Astrocyte (in vitro differentiated cells and primary cell): Measurements from ENCODE around the gene FGD2. TPM values are rescaled to one million over a fixed set of nuclear protein-coding genes. Genes with fewer than 3 reads are reported as not detected.

Source experiments
- DNase-seq: peaks from one replicate; pipeline ENCODE4 v3.0.0-alpha.2; 2010; ENCODE audit warnings: low read depth
- FAIRE-seq: peaks from 2 replicates; lab custom pipeline; 2011; peaks lifted over from hg19 to GRCh38; lab: Jason Lieb, UNC
- H2AFZ ChIP-seq: 2 replicates; pipeline ENCODE4 v1.6.0; 2012; ENCODE audit warnings: low read depth, low read length, inconsistent platforms
- H3K27ac ChIP-seq: 2 replicates; pipeline ENCODE4 v1.5.1; 2011; ENCODE audit warnings: low read depth, low read length, inconsistent platforms
- H3K27me3 ChIP-seq: 2 replicates; pipeline ENCODE4 v1.6.0; 2011; ENCODE audit warnings: low read length, inconsistent platforms; ENCODE audit not compliant: insufficient read depth
- H3K36me3 ChIP-seq: 2 replicates; pipeline ENCODE4 v1.5.1; 2011; ENCODE audit warnings: low read length, inconsistent platforms; ENCODE audit not compliant: insufficient read depth
- H3K4me1 ChIP-seq: 2 replicates; pipeline ENCODE4 v1.5.1; 2011; ENCODE audit warnings: low read length, inconsistent platforms; ENCODE audit not compliant: insufficient read depth
- H3K4me2 ChIP-seq: 2 replicates; pipeline ENCODE4 v1.6.0; 2012; ENCODE audit warnings: low read length, inconsistent platforms
- H3K4me3 ChIP-seq: 2 replicates; pipeline ENCODE4 v1.5.1; 2011; ENCODE audit warnings: low read depth, mild to moderate bottlenecking, low read length, inconsistent platforms; ENCODE audit not compliant: insufficient read depth
- H3K79me2 ChIP-seq: 2 replicates; pipeline ENCODE4 v1.6.0; 2012; ENCODE audit warnings: mild to moderate bottlenecking, low read length, inconsistent platforms; ENCODE audit not compliant: insufficient read depth
- H3K9ac ChIP-seq: 2 replicates; pipeline ENCODE4 v1.6.0; 2012; ENCODE audit warnings: mild to moderate bottlenecking, low read length, inconsistent platforms
- H3K9me3 ChIP-seq: 2 replicates; pipeline ENCODE4 v1.5.1; 2012; ENCODE audit warnings: low read depth, mild to moderate bottlenecking, low read length, inconsistent platforms; ENCODE audit not compliant: insufficient read depth
- H4K20me1 ChIP-seq: 2 replicates; pipeline ENCODE4 v1.6.0; 2012; ENCODE audit warnings: low read length, inconsistent platforms; ENCODE audit not compliant: insufficient read depth
- H3K27ac Mint-ChIP-seq: one replicate; pipeline ENCODE4 v1.8.0; 2021; ENCODE audit warnings: mild to moderate bottlenecking, mixed read lengths; ENCODE audit not compliant: unreplicated experiment
- H3K27me3 Mint-ChIP-seq: one replicate; pipeline ENCODE4 v1.8.0; 2021; ENCODE audit warnings: low read depth, mixed read lengths; ENCODE audit not compliant: unreplicated experiment
- H3K36me3 Mint-ChIP-seq: one replicate; pipeline ENCODE4 v1.8.0; 2021; ENCODE audit warnings: low read depth, mixed read lengths; ENCODE audit not compliant: unreplicated experiment
- H3K4me1 Mint-ChIP-seq: one replicate; pipeline ENCODE4 v1.8.0; 2021; ENCODE audit warnings: low read depth, mixed read lengths; ENCODE audit not compliant: unreplicated experiment
- H3K4me3 Mint-ChIP-seq: one replicate; pipeline ENCODE4 v1.8.0; 2021; ENCODE audit warnings: mild to moderate bottlenecking, moderate library complexity, mixed read lengths; ENCODE audit not compliant: unreplicated experiment
- H3K9me3 Mint-ChIP-seq: one replicate; pipeline ENCODE4 v1.8.0; 2021; ENCODE audit warnings: mild to moderate bottlenecking, mixed read lengths; ENCODE audit not compliant: unreplicated experiment
- EZH2 ChIP-seq: IDR thresholded peaks from 2 replicates; pipeline ENCODE4 v1.6.1; 2012; ENCODE audit warnings: mild to moderate bottlenecking, low read length, inconsistent platforms; ENCODE audit not compliant: insufficient read depth
- total RNA-seq: library from RNA; stranded (reverse); gene quantifications from 2 replicates; pipeline ENCODE4 v1.2.1, GENCODE V29; 2021
- TF ChIP-seq, protein P1 (sequence below): IDR thresholded peaks from 2 replicates; pipeline ENCODE4 v1.5.1; 2011; ENCODE audit warnings: low read depth, mild to moderate bottlenecking, inconsistent platforms, low read length, moderate library complexity; ENCODE audit not compliant: insufficient read depth

The FGD2 gene
- total RNA-seq, 1 donor from 2014 or later: not detected

DNA sequence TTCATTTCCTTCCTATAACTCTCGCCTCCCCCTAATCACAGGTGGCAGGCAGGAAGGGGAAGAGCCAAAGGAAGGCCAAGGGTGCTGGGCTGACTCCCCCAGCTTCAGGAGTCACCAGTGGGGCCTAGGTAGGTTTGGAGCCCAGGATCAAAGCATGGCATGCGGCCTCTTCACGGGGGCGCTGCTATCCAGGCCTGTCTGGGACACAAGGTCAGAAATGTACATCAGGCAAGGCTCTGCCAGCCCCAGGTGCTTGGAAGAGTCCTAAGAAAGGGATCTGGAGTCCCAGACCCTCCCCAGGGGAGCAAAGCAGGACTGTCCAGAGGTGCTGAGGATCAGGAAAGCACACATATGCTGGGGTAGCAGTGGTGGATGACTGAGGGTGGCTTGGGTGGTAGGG is 40.5 kb upstream of the FGD2 start:
- Mint-ChIP-seq H3K27me3 (peaks cover 2% of the 10 kb centered on the region), H3K9me3 (no peaks in the 10 kb centered on the region), H3K36me3 (peaks cover 15% of the 10 kb centered on the region), H3K27ac (no peak overlapping the region), H3K4me1 (peaks cover 5% of the 10 kb centered on the region), H3K4me3 (no peak overlapping the region)
- no peaks in the 10 kb centered on the region for H3K9me3 ChIP-seq
- H2AFZ ChIP-seq: no peak overlapping the region
- DNase-seq: no peak
- TF ChIP-seq, protein P1, sequence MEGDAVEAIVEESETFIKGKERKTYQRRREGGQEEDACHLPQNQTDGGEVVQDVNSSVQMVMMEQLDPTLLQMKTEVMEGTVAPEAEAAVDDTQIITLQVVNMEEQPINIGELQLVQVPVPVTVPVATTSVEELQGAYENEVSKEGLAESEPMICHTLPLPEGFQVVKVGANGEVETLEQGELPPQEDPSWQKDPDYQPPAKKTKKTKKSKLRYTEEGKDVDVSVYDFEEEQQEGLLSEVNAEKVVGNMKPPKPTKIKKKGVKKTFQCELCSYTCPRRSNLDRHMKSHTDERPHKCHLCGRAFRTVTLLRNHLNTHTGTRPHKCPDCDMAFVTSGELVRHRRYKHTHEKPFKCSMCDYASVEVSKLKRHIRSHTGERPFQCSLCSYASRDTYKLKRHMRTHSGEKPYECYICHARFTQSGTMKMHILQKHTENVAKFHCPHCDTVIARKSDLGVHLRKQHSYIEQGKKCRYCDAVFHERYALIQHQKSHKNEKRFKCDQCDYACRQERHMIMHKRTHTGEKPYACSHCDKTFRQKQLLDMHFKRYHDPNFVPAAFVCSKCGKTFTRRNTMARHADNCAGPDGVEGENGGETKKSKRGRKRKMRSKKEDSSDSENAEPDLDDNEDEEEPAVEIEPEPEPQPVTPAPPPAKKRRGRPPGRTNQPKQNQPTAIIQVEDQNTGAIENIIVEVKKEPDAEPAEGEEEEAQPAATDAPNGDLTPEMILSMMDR: no peak
- TF ChIP-seq EZH2: no peak
- H3K4me1 ChIP-seq: peaks cover 9% of the 10 kb centered on the region
- no peak overlapping the region for H3K4me2 ChIP-seq
- no peak overlapping the region for H3K4me3 ChIP-seq
- no peak overlapping the region for H3K27ac ChIP-seq
- H3K36me3 ChIP-seq: peaks cover 20% of the 10 kb centered on the region
- no peaks in the 10 kb centered on the region for H3K79me2 ChIP-seq
- FAIRE-seq: no peak
- peaks cover 11% of the 10 kb centered on the region for H4K20me1 ChIP-seq
- no peak overlapping the region for H3K9ac ChIP-seq
- no peaks in the 10 kb centered on the region for H3K27me3 ChIP-seq

DNA sequence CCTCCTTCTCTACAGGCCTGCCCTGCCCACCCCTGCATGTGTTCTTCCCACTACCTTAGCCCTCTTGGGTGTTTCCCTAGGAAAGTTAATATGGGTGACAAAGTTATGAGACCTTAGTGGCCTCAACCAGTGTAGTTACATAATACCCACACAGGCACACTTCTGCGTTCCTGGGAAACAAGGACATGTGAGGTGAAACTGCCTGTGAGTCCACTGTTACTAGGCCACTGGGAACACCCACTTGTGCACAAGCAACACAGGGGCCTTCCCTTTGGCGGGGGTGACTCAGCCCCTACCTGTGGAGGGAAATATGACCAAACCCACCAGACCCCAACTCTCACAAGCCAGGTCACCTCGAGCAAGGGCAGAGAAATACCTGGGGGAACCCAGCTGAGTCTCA is 38.2 kb upstream of the FGD2 start:
- peaks cover 2% of the 10 kb centered on the region for H3K27me3 Mint-ChIP-seq

DNA sequence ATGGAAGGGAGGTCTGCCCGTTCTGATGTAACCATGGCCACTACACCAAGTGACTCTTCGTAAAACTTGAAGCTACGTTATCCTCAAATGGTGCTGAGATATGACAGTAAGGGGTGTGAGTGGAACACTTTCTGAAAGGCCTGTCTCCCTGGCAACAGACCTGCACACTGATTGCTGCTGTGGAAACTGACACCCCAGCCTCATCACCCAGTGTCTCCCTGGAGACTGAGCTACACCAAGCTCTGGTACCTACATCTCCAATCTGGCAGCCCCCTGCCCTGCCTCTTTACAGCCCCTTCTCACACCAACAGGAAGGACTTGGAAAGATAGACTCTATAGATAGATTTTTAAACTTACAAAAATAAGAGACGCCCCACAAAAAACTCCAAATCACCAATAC is 37.7 kb upstream of the FGD2 start:
- Histone ChIP-seq H2AFZ (no peak overlapping the region), H3K27me3 (no peaks in the 10 kb centered on the region), H3K27ac (no peak overlapping the region), H3K79me2 (no peaks in the 10 kb centered on the region), H3K9ac (no peak overlapping the region), H3K36me3 (peaks cover 44% of the 10 kb centered on the region), H3K4me1 (no peaks in the 10 kb centered on the region), H3K4me2 (no peak overlapping the region), H4K20me1 (peaks cover 36% of the 10 kb centered on the region), H3K9me3 (no peaks in the 10 kb centered on the region), H3K4me3 (no peak overlapping the region)
- no peak for DNase-seq
- H3K4me1 Mint-ChIP-seq: peaks cover 6% of the 10 kb centered on the region
- H3K36me3 Mint-ChIP-seq: peaks cover 22% of the 10 kb centered on the region
- no peak for FAIRE-seq
- no peak for TF ChIP-seq EZH2
- TF ChIP-seq, protein P1: no peak
- H3K27me3 Mint-ChIP-seq: peaks cover under 1% of the 10 kb centered on the region
- H3K4me3 Mint-ChIP-seq: no peak overlapping the region
- H3K27ac Mint-ChIP-seq: no peak overlapping the region
- no peaks in the 10 kb centered on the region for H3K9me3 Mint-ChIP-seq

More for the DNA sequence above, 38.2 kb upstream of the FGD2 start:
- Histone ChIP-seq H3K4me3 (no peak overlapping the region), H3K27me3 (no peaks in the 10 kb centered on the region), H3K36me3 (peaks cover 40% of the 10 kb centered on the region), H3K9me3 (no peaks in the 10 kb centered on the region), H3K4me1 (no peaks in the 10 kb centered on the region), H3K79me2 (no peaks in the 10 kb centered on the region), H3K9ac (no peak overlapping the region), H2AFZ (no peak overlapping the region), H4K20me1 (peaks cover 31% of the 10 kb centered on the region), H3K4me2 (no peak overlapping the region), H3K27ac (no peak overlapping the region)
- Mint-ChIP-seq H3K36me3 (peaks cover 22% of the 10 kb centered on the region), H3K4me1 (peaks cover 6% of the 10 kb centered on the region), H3K4me3 (no peak overlapping the region), H3K9me3 (no peaks in the 10 kb centered on the region), H3K27ac (no peak overlapping the region)
- TF ChIP-seq EZH2: no peak
- TF ChIP-seq, protein P1: no peak
- FAIRE-seq (no peak), DNase-seq (no peak)
